HFF-Myc (cell line): Measurements from ENCODE around the gene DNAJC13.

Source experiments
- DNase-seq: peaks from one replicate; pipeline ENCODE4 v3.0.0-alpha.2; 2011; ENCODE audit warnings: low read depth; ENCODE audit errors: extremely low read depth
- H3K4me3 ChIP-seq: replicated peaks from 2 replicates; pipeline ENCODE4 v1.5.1; 2011; ENCODE audit warnings: low read depth, mild to moderate bottlenecking, control low read depth, low read length
- TF ChIP-seq, protein P1 (sequence below): IDR thresholded peaks from 2 replicates; pipeline ENCODE4 v1.5.1; 2012; ENCODE audit warnings: mild to moderate bottlenecking, low read depth, low read length, control low read depth; ENCODE audit errors: missing control alignments

The DNAJC13 gene

DNA sequence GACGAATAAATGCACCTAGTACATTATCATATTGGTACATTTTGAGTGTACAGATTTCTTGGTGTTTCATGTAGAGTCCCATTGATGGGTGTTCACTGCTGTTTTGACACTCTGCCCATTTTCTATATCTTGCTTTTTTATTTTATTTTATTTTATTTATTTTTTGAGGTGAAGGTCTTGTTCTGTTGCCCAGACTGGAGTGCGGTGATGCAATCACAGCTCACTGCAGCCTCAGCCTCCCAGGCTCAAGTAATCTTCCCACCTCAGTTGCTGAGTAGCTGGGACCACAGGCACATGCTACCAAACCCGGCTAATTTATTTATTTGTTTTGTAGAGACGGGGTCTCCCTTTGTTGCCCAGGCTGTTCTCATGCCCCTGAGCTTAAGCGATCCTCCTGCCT lies 44.2 kb downstream of the DNAJC13 start:
- H3K4me3 ChIP-seq, result no peak overlapping the region
- no peak for DNase-seq
- TF ChIP-seq, protein P1, sequence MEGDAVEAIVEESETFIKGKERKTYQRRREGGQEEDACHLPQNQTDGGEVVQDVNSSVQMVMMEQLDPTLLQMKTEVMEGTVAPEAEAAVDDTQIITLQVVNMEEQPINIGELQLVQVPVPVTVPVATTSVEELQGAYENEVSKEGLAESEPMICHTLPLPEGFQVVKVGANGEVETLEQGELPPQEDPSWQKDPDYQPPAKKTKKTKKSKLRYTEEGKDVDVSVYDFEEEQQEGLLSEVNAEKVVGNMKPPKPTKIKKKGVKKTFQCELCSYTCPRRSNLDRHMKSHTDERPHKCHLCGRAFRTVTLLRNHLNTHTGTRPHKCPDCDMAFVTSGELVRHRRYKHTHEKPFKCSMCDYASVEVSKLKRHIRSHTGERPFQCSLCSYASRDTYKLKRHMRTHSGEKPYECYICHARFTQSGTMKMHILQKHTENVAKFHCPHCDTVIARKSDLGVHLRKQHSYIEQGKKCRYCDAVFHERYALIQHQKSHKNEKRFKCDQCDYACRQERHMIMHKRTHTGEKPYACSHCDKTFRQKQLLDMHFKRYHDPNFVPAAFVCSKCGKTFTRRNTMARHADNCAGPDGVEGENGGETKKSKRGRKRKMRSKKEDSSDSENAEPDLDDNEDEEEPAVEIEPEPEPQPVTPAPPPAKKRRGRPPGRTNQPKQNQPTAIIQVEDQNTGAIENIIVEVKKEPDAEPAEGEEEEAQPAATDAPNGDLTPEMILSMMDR, result no peak

DNA sequence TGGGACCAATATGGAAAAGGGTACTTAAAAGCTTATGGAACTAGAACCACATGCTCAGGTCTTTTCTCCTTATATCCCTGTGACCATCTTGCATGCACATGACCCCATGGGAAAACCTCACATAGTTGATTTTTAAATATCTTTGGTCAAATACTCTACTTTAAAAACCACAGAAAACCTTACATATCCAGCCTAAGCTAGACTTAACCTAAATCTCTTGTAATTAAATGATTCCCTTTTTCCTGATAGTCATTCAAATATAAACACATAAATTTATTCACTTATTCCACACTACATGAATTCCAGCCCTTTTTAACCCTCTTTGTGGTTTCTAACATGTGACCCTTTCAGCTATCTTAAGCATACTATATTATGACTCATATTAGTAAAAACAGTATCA lies 46.8 kb downstream of the DNAJC13 start:
- DNase-seq, result peak; percentile 78
- no peak overlapping the region for H3K4me3 ChIP-seq
- TF ChIP-seq, protein P1, result no peak

DNA sequence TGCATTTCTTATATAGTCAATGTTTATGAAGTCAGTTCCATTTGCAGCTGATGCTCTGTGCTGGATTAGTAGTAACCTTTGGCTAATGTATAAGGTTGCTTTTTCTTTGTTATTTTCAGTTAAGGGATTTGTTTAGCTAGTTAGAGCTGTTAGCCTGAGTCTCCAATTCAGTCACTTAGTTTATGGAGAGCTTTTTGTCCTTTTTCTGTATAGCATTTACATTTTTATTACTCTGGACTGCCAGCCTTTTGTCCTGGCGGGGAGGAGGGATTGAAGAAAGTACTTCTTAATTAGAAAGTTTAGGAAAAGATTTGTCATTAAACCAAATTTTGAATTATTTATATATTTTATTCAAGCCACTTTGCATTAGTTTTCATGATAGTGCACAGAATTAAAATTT lies 52.0 kb downstream of the DNAJC13 start:
- no peak overlapping the region for H3K4me3 ChIP-seq
- TF ChIP-seq, protein P1, result no peak
- DNase-seq, result no peak

DNA sequence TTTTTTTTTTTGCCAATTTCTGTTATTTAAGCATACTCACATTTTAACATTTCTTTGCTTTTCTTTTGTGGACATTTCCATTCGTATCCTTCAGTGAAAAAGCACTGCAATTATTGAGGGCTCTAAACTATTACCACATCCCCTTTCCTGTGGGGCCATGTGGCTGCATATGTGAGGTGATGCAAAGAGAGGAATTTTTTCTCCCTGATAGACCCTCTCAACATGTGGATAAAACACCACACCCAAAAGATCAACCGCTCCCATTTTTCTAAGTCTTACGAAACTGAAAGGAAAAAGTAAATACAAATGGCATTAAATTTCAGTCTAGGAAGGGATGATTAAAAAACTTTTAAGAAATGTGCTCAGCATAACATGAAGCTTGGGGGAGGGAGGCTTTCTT lies 68.8 kb downstream of the DNAJC13 start:
- H3K4me3 ChIP-seq, result no peak overlapping the region
- DNase-seq, result peak; percentile 20
- TF ChIP-seq, protein P1, result no peak

DNA sequence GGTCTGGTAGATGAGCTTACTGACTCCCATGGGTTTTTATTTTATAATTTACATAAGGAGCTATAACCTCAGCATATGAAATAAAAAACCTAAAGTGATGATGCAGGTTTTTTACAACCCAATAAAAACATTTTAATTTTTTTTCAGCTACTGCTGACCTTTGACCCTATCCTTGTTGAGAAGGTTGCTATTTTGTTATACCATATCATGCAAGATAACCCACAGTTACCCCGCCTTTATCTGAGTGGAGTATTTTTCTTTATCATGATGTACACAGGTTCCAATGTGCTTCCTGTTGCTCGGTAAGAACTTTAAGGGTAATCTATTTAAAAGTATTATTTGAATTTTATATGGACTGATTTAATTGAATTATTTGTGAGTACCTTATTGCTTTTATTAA lies 70.8 kb downstream of the DNAJC13 start:
- H3K4me3 ChIP-seq, result no peak overlapping the region
- DNase-seq, result no peak
- TF ChIP-seq, protein P1, result no peak

DNA sequence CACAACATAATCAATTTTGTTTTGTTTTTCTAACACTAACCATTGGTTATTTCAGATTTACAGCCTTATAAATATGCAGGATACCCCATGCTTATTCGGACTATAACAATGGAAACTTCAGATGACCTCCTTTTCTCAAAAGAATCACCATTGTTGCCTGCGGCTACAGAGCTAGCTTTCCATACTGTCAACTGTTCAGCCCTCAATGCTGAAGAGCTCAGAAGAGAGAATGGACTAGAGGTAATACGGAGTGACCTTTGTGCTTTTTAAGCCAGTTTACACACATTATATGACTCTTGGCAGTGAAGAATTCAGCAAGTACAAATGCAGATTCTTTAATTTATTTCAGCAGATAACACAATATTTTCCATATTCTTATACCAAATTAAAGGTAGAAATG lies 81.8 kb downstream of the DNAJC13 start:
- TF ChIP-seq, protein P1, result no peak
- no peak for DNase-seq
- no peak overlapping the region for H3K4me3 ChIP-seq

DNA sequence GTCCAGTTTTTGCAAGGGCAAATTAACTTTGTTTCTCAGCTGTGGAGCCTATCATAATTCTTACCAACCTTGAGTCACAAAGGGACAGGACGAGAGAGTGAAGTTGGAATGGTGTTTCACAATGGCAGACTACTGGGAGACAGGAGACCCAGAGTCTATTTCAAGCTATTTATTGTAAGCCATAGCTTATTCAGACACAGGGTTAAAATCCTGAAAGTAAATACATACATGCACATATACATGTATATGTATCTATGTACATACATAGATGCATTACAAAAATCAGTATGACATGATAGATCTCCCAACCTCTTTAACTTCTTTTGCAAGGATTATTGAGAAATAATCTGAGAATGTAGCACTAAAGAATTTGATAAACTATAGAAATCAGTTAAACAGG lies 86.3 kb downstream of the DNAJC13 start:
- no peak overlapping the region for H3K4me3 ChIP-seq
- TF ChIP-seq, protein P1, result no peak
- DNase-seq, result no peak
